Upper lobe of right lung (tissue), 1 donor: ENCODE data around the gene CD81. TPM values are rescaled to one million over a fixed set of nuclear protein-coding genes. Genes with fewer than 3 reads are reported as not detected.
A peak's percentile ranks its signal among the peaks of the same experiment; 100 is the strongest.

Experiments
- ATAC-seq: fragments of 200-7000 bp; cut with Tn5 transposase; one replicate; pipeline ENCODE4 v1.9.1; 2020; ENCODE audit warnings: mild to moderate bottlenecking, moderate library complexity
- DNase-seq: peaks from one replicate; pipeline ENCODE4 v3.0.0-alpha.2; 2020
- H3K27ac ChIP-seq: fragments of 200-600 bp; one replicate; pipeline ENCODE4 v1.8.0; 2022
- H3K27me3 ChIP-seq: fragments of 200-600 bp; one replicate; pipeline ENCODE4 v1.8.0; 2022; ENCODE audit warnings: mild to moderate bottlenecking
- H3K36me3 ChIP-seq: fragments of 200-600 bp; one replicate; pipeline ENCODE4 v1.8.0; 2022
- H3K4me1 ChIP-seq: fragments of 200-600 bp; one replicate; pipeline ENCODE4 v1.8.0; 2022
- H3K4me3 ChIP-seq: fragments of 200-600 bp; one replicate; pipeline ENCODE4 v1.8.0; 2022; ENCODE audit warnings: mild to moderate bottlenecking
- H3K9me3 ChIP-seq: fragments of 200-600 bp; one replicate; pipeline ENCODE4 v1.8.0; 2022
- CTCF ChIP-seq: fragments of 200-600 bp; IDR thresholded peaks from one replicate; pipeline ENCODE4 v1.8.0; 2022; ENCODE audit warnings: antibody characterized with exemption
- intact Hi-C: fragments of 100-400 bp; cut with DNase I; formaldehyde crosslinking; loops from one replicate; pipeline ENCODE4 v1.11.0; 2022
- total RNA-seq: library from RNA; stranded (reverse); fragmentation: NEBNext Ultra II Directional; extraction: Animal tissue kit (Norgen Biotek cat#: 25700); gene quantifications from one replicate; pipeline ENCODE4 v1.2.1, GENCODE V29; 2021
- donor health status: DM: no; HTN: yes; CAD: no; lungs with severe emphysema.

Gene CD81
- total RNA-seq, 1 donor from 2014 or later, result 801 TPM

DNA sequence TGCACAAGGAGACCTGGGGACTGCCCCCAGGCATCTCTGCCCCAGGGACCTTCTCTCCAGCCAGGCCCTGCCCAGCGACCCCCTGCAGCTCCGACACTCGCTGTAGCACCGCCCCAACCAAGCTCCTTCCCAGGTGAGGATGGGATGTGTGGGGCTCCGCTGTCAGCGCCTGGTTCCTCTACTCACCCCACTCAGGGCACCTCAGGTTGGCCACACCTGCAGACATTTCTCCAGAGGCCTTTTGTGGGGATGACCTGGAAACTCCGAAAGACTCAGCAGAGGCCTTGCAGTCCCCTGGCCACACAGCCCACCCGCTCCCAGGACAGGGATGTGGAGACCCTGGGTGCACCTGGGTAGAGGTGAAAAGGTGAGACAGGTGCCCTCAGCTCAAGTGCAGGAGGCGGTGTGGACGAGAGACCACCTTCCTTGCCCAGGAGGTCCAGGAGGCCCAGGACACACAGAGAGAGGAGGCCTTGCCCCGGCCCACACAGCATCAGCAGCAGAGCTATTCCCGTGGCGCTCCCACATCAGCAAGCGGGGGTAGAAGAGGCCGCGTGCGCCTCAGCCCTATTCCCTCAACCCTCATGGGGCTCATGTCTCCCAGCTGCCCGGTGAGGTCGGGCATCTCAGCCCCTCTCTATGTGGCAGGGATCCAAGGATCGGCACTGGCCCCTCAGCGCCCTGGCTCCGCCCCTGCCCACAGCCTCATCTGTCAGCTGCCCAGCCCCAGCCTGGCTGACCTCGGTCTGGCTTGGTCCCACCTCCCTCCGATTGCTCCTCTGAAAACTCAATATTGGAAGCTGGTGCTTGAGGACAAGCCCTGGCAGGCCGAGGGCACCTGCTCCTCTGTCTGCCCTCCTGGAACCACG is 46.3 kb downstream of the CD81 start:
- DNase-seq, result no peak
- intact Hi-C loops, result loop anchor here (5.0 kb wide), 2 partner anchors 121 to 226 kb away; partner anchors contain the start of genes C11orf21 and TSPAN32

GRCh38 chr11:2424811-2425495 is 47.8 kb downstream of the CD81 start:
- no peak overlapping the region for H3K27ac ChIP-seq
- DNase-seq (no peak), ATAC-seq (no peak)
- no peak for TF ChIP-seq CTCF
- no peaks in the 10 kb centered on the region for H3K9me3 ChIP-seq
- H3K36me3 ChIP-seq, result no peaks in the 10 kb centered on the region
- H3K27me3 ChIP-seq, result no peaks in the 10 kb centered on the region
- no peak overlapping the region for H3K4me3 ChIP-seq
- intact Hi-C loops, result loop anchor here (5.0 kb wide), 2 partner anchors 123 to 228 kb away; partner anchors contain the start of genes C11orf21 and TSPAN32
- H3K4me1 ChIP-seq, result peaks cover 8% of the 10 kb centered on the region

More for the DNA sequence above, 46.3 kb downstream of the CD81 start:
- H3K4me3 ChIP-seq, result no peak overlapping the region
- no peak for ATAC-seq
- no peak overlapping the region for H3K27ac ChIP-seq
- peaks cover 8% of the 10 kb centered on the region for H3K4me1 ChIP-seq
- TF ChIP-seq CTCF, result no peak
- H3K9me3 ChIP-seq, result no peaks in the 10 kb centered on the region
- H3K36me3 ChIP-seq, result no peaks in the 10 kb centered on the region
- no peaks in the 10 kb centered on the region for H3K27me3 ChIP-seq

DNA sequence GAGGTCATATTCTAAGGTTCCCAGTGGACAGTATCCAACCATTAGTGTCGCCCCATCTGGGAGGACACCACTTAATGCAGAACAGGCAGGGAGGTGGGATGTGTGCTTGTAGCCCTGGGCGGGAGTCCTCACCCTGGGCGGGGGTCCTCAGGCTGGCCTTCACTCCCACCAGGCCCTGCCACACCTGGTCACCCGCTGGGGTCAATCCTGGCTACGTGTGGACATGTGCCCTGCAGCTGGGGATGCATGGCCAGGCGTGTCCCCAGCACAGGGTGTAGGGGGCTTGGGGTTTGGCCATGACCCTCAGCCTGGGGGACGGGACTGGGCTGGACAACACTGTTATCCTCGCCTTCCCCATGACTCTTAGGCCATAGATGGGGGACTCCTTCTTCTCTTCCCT is 48.4 kb downstream of the CD81 start:
- Histone ChIP-seq H3K4me3 (no peak overlapping the region), H3K4me1 (peaks cover 4% of the 10 kb centered on the region), H3K36me3 (no peaks in the 10 kb centered on the region), H3K27me3 (no peaks in the 10 kb centered on the region), H3K9me3 (no peaks in the 10 kb centered on the region), H3K27ac (no peak overlapping the region)
- ATAC-seq (no peak), DNase-seq (no peak)
- intact Hi-C loops, result no loop called here
- TF ChIP-seq CTCF, result no peak

GRCh38 chr11:2426221-2426620 is 49.1 kb downstream of the CD81 start:
- TF ChIP-seq CTCF, result no peak
- ATAC-seq (no peak), DNase-seq (no peak)
- no peaks in the 10 kb centered on the region for H3K9me3 ChIP-seq
- no peaks in the 10 kb centered on the region for H3K4me1 ChIP-seq
- intact Hi-C loops, result no loop called here
- no peak overlapping the region for H3K4me3 ChIP-seq
- H3K27ac ChIP-seq, result no peak overlapping the region
- no peaks in the 10 kb centered on the region for H3K27me3 ChIP-seq
- no peaks in the 10 kb centered on the region for H3K36me3 ChIP-seq

DNA sequence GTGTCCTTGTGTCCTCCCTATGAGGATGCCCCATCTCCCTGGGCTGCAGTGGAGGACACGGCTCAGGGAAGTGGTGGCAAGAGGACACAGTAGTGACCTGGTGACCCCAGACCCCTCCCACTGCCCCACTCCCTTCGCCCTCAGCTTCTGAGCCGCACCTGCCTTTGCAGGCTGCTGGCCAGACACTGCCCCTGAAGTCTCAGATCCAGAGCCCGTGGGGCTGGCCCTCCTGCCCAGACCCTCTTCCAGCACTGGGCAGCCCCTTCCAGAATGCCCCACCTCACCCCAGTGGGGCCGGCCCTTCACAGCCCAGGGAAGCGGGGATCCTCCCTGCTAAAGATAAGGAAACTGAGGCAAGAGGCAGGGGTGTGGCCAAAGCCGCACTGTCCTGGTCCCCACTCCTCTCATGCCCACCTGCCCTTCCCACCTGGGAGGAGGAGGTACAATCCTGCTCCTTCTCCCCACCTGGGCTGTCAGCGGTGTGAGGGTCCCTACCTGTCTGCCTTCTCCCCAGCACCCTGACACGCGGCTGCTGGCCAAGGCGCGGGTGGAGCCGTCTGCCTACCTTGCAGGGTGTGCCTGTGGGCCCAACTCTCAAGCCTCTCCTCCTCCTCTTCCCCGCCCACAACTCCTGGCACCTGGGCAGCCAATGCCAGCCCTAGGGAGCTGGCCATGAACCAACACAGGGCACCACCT is 49.9 kb downstream of the CD81 start:
- H3K36me3 ChIP-seq, result no peaks in the 10 kb centered on the region
- ATAC-seq (peak; percentile 65), DNase-seq (peak; percentile 78)
- H3K4me1 ChIP-seq, result no peaks in the 10 kb centered on the region
- H3K9me3 ChIP-seq, result no peaks in the 10 kb centered on the region
- no peak overlapping the region for H3K4me3 ChIP-seq
- no peaks in the 10 kb centered on the region for H3K27me3 ChIP-seq
- no peak overlapping the region for H3K27ac ChIP-seq
- no peak for TF ChIP-seq CTCF
- intact Hi-C loops, result no loop called here
